Hepatocyte (in vitro differentiated cells): ENCODE measurements around the gene MYEOV.

Experiments used
- EZH2 ChIP-seq: fragments of 200-600 bp; sonication (generic); IDR thresholded peaks from 2 replicates; pipeline ENCODE4 v1.6.1; 2016; ENCODE audit warnings: antibody characterized with exemption, mild to moderate bottlenecking, borderline replicate concordance
- EZH2phosphoT487 ChIP-seq: fragments of 200-600 bp; sonication (generic); IDR thresholded peaks from one replicate; pipeline ENCODE4 v1.6.1; 2018; ENCODE audit warnings: antibody characterized with exemption, mild to moderate bottlenecking, low read depth, moderate library complexity; ENCODE audit not compliant: unreplicated experiment, severe bottlenecking
- TF ChIP-seq, protein P1 (sequence below): fragments of 200-600 bp; sonication (generic); IDR thresholded peaks from 2 replicates; pipeline ENCODE4 v1.5.1; 2016; ENCODE audit warnings: antibody characterized with exemption, mild to moderate bottlenecking; ENCODE audit not compliant: poor library complexity

DNA sequence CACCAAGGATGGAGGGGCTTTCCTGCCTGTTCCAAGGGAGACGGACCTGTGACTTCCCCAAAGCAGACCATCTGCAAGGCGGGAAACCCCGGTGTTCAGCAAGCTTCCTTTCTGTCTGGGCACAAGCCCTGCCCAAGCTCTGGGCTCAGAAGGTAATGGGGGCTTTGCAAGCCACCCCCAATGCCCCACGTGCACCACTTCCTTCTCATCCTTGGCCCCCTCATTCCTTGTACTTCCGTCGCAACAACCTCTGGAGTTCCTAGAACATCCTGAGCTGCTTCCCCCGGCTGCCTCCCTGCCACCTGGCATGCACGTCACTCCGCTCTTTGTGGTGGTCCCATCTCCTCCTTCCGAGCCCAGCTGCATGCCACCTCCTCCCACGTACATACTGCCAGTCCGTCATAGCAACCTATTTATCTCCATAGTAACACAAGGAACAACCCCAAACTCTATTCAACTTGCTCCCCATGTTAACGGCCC, 3.9 kb downstream of the MYEOV start:
- TF ChIP-seq, protein P1, sequence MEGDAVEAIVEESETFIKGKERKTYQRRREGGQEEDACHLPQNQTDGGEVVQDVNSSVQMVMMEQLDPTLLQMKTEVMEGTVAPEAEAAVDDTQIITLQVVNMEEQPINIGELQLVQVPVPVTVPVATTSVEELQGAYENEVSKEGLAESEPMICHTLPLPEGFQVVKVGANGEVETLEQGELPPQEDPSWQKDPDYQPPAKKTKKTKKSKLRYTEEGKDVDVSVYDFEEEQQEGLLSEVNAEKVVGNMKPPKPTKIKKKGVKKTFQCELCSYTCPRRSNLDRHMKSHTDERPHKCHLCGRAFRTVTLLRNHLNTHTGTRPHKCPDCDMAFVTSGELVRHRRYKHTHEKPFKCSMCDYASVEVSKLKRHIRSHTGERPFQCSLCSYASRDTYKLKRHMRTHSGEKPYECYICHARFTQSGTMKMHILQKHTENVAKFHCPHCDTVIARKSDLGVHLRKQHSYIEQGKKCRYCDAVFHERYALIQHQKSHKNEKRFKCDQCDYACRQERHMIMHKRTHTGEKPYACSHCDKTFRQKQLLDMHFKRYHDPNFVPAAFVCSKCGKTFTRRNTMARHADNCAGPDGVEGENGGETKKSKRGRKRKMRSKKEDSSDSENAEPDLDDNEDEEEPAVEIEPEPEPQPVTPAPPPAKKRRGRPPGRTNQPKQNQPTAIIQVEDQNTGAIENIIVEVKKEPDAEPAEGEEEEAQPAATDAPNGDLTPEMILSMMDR, result no peak
- TF ChIP-seq EZH2, result no peak
- no peak for TF ChIP-seq EZH2phosphoT487
